Calu3 (cell line): ENCODE results near the gene ACE. TPM values are rescaled to one million over a fixed set of nuclear protein-coding genes. Genes with fewer than 3 reads are reported as not detected.
A peak's percentile ranks its signal among the peaks of the same experiment; 100 is the strongest.

ENCODE experiments used
- BruUV-seq: library from RNA; stranded (reverse); fragments of 400-500 nt; replicated peaks from 2 replicates; lab custom pipeline; 2021; lab: Mats Ljungman, UMichigan
- CTCF ChIA-PET: fragments of 300-600 bp; sonication (Branson Sonifier 250); formaldehyde crosslinking; loops from one replicate; lab custom pipeline; 2022; ENCODE audit warnings: antibody characterized with exemption; lab: Charles Lee
- DNase-seq: peaks from one replicate; pipeline ENCODE4 v3.0.0; 2022
- H3K27ac Mint-ChIP-seq: one replicate; pipeline ENCODE4 v1.8.0; 2022; ENCODE audit warnings: mixed read lengths; ENCODE audit not compliant: unreplicated experiment
- H3K27me3 Mint-ChIP-seq: one replicate; pipeline ENCODE4 v1.8.0; 2022; ENCODE audit warnings: mixed read lengths; ENCODE audit not compliant: unreplicated experiment
- H3K36me3 Mint-ChIP-seq: one replicate; pipeline ENCODE4 v1.8.0; 2022; ENCODE audit warnings: mild to moderate bottlenecking, moderate library complexity, mixed read lengths; ENCODE audit not compliant: insufficient read depth, unreplicated experiment
- H3K4me1 Mint-ChIP-seq: one replicate; pipeline ENCODE4 v1.8.0; 2022; ENCODE audit warnings: mild to moderate bottlenecking, low read depth, mixed read lengths; ENCODE audit not compliant: unreplicated experiment
- H3K4me3 Mint-ChIP-seq: one replicate; pipeline ENCODE4 v1.8.0; 2022; ENCODE audit warnings: mild to moderate bottlenecking, low read depth, moderate library complexity, mixed read lengths; ENCODE audit not compliant: unreplicated experiment
- H3K9me3 Mint-ChIP-seq: one replicate; pipeline ENCODE4 v1.8.0; 2022; ENCODE audit warnings: low read depth, mixed read lengths; ENCODE audit not compliant: unreplicated experiment
- CTCF ChIP-seq: fragments of 200-600 bp; IDR thresholded peaks from one replicate; pipeline ENCODE4 v1.8.0; 2022; ENCODE audit warnings: antibody characterized with exemption; ENCODE audit not compliant: unreplicated experiment
- intact Hi-C: fragments of 100-400 bp; cut with micrococcal nuclease; formaldehyde crosslinking; loops from one replicate; pipeline ENCODE4 v1.10.0; 2022; ENCODE audit not compliant: unreplicated experiment
- total RNA-seq: library from RNA; stranded (reverse); gene quantifications from 2 replicates; pipeline ENCODE4 v1.2.3, GENCODE V29; 2022

Gene ACE
- total RNA-seq, 1 experiment from 2014 or later, result 5.9 TPM

GRCh38 chr17:63438092-63439051, 38.5 kb upstream of the ACE start:
- no peak for DNase-seq
- no peaks in the 10 kb centered on the region for H3K27me3 Mint-ChIP-seq
- no peak overlapping the region for H3K4me3 Mint-ChIP-seq
- H3K4me1 Mint-ChIP-seq, result peaks cover 11% of the 10 kb centered on the region
- CTCF ChIA-PET, result no interaction called here
- intact Hi-C loops, result no loop called here
- no peaks in the 10 kb centered on the region for H3K9me3 Mint-ChIP-seq
- peaks cover 8% of the 10 kb centered on the region for H3K36me3 Mint-ChIP-seq
- H3K27ac Mint-ChIP-seq, result no peak overlapping the region
- BruUV-seq, result no TSS peak
- no peak for TF ChIP-seq CTCF

GRCh38 chr17:63439687-63440086, 37.2 kb upstream of the ACE start:
- no peak for DNase-seq
- BruUV-seq, result no TSS peak
- H3K36me3 Mint-ChIP-seq, result peaks cover 9% of the 10 kb centered on the region
- peaks cover 12% of the 10 kb centered on the region for H3K4me1 Mint-ChIP-seq
- CTCF ChIA-PET, result no interaction called here
- H3K9me3 Mint-ChIP-seq, result no peaks in the 10 kb centered on the region
- peak overlapping the region; percentile 27 for H3K27ac Mint-ChIP-seq
- no peak overlapping the region for H3K4me3 Mint-ChIP-seq
- intact Hi-C loops, result no loop called here
- no peaks in the 10 kb centered on the region for H3K27me3 Mint-ChIP-seq
- TF ChIP-seq CTCF, result no peak

- DNase-seq, result no peak
- intact Hi-C loops, result no loop called here
- Mint-ChIP-seq H3K27me3 (no peaks in the 10 kb centered on the region), H3K36me3 (peaks cover 11% of the 10 kb centered on the region), H3K4me3 (no peak overlapping the region), H3K27ac (peak overlapping the region; percentile 27), H3K4me1 (peaks cover 18% of the 10 kb centered on the region), H3K9me3 (no peaks in the 10 kb centered on the region)
- no peak for TF ChIP-seq CTCF
- CTCF ChIA-PET, result no interaction called here
- no TSS peak for BruUV-seq
These were observed 36.6 kb upstream of the ACE start for GRCh38 chr17:63440127-63440769.

- no peak overlapping the region for H3K4me3 Mint-ChIP-seq
- BruUV-seq, result no TSS peak
- TF ChIP-seq CTCF, result no peak
- intact Hi-C loops, result no loop called here
- H3K27me3 Mint-ChIP-seq, result no peaks in the 10 kb centered on the region
- CTCF ChIA-PET, result no interaction called here
- H3K9me3 Mint-ChIP-seq, result no peaks in the 10 kb centered on the region
- DNase-seq, result no peak
- no peak overlapping the region for H3K27ac Mint-ChIP-seq
- H3K36me3 Mint-ChIP-seq, result peaks cover 14% of the 10 kb centered on the region
- H3K4me1 Mint-ChIP-seq, result peaks cover 18% of the 10 kb centered on the region
These were observed 36.0 kb upstream of the ACE start for GRCh38 chr17:63440770-63441335.
